Measurements from ENCODE around the gene GAS7.
"Not testable (repeated sequence)": the region's sequence is repeated elsewhere in the genome, so short reads cannot be mapped to it uniquely, and the experiment has no call there.

The GAS7 gene

GRCh38 chr17:10018461-10018891 lies 179.9 kb downstream of the GAS7 start:
- no peak for DNase-seq (ENCODE audit: low read depth)
- no peak overlapping the region for H3K4me3 ChIP-seq (ENCODE audit: low read length)
- TF ChIP-seq, protein P1, sequence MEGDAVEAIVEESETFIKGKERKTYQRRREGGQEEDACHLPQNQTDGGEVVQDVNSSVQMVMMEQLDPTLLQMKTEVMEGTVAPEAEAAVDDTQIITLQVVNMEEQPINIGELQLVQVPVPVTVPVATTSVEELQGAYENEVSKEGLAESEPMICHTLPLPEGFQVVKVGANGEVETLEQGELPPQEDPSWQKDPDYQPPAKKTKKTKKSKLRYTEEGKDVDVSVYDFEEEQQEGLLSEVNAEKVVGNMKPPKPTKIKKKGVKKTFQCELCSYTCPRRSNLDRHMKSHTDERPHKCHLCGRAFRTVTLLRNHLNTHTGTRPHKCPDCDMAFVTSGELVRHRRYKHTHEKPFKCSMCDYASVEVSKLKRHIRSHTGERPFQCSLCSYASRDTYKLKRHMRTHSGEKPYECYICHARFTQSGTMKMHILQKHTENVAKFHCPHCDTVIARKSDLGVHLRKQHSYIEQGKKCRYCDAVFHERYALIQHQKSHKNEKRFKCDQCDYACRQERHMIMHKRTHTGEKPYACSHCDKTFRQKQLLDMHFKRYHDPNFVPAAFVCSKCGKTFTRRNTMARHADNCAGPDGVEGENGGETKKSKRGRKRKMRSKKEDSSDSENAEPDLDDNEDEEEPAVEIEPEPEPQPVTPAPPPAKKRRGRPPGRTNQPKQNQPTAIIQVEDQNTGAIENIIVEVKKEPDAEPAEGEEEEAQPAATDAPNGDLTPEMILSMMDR (conservative IDR thresholded peaks at IDR 0.05; ENCODE audit: low read length): no peak

DNA sequence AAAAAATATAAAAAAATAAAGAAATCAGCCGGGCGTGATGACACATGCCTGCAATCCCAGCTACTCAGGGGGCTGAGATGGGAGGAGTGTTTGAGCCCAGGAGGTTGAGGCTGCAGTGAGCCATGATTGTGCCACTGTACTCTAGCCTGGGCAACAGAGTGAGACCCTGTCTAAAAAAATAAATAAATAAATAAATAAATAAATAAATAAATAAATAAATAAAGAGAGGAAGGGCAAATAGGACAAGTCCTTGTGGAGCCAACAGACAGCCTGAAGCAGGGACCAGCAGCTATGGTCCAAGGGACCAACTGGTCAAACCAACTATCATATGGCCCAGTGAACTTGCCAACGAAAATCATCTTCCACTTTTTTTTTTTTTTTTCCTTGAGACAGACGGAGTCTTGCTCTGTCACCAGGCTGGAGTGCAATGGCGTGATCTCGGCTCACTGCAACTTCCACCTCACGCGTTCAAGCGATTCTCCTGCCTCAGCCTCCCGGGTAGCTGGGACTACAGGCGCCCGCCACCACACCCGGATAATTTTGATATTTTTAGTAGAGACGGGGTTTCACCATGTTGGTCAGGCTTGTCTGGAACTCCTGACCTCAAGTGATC lies 181.3 kb downstream of the GAS7 start:
- DNase-seq (ENCODE audit: low read depth); H3K4me3 ChIP-seq (ENCODE audit: low read length): not testable (repeated sequence)

DNA sequence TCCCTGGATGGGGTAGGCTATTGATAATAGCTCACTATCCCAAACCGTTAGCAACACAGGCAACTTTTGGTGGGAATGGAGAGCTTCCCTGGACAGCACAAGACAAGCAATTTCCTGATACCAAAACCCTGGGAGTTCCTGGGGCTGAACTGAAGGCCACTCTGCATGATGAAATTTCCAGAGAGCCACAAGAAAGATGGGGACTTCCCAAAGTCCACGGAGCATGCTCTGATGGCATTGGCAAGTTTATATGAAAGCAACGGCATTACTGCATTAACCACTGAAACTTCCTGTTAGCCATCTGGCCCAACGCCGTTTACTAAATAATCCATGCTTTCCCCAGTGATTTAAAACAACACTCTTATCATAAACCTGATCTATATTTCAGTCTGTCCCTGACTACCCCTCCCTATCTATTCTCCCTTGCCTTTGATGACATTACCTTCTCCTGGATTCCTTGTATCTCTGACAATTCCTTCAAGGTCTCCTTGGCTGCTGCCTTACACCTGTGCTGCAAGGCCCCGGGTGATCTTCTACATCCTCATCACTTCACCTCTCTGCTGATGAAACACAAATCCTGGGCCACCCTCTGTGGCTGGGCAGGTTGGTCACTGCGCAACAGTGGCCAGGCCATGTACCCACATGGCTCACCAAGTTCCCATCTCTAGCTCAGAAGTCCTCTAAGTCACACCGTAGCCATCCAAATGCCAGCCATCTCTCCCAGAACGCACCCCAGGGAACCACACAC lies 184.9 kb downstream of the GAS7 start:
- peak; percentile 78 for DNase-seq (ENCODE audit: low read depth)
- H3K4me3 ChIP-seq (ENCODE audit: low read length): no peak overlapping the region
- TF ChIP-seq, protein P1 (conservative IDR thresholded peaks at IDR 0.05; ENCODE audit: low read length): no peak

- DNase-seq (ENCODE audit: low read depth): no peak
- no peak overlapping the region for H3K4me3 ChIP-seq (ENCODE audit: low read length)
- TF ChIP-seq, protein P1 (conservative IDR thresholded peaks at IDR 0.05; ENCODE audit: low read length): no peak
Measured at GRCh38 chr17:10010752-10011151, 187.7 kb downstream of the GAS7 start.

DNA sequence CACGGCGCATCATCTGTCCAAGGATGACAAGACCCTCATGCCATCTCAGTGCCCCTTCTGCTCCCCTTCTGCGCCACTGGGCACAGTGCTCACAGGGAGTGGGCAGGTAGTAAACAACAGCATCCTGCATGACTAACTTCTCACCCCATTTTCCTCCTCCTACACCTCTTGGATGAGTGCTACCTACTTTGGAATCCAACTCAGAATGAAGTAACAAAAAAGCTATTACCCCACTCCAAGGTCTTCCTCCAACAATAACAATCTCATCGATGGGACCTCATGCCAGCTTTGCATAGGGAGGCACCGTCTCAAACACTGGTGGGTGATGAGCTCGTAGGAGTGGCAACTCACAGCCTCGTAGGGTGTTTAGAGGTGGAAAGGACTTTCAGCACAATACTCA lies 194.7 kb downstream of the GAS7 start:
- no peak for DNase-seq (ENCODE audit: low read depth)
- TF ChIP-seq, protein P1 (conservative IDR thresholded peaks at IDR 0.05; ENCODE audit: low read length): no peak
- no peak overlapping the region for H3K4me3 ChIP-seq (ENCODE audit: low read length)

- H3K4me3 ChIP-seq (ENCODE audit: low read length); DNase-seq (ENCODE audit: low read depth): not testable (repeated sequence)
Measured at GRCh38 chr17:10002567-10003360, 195.6 kb downstream of the GAS7 start.

GRCh38 chr17:10001306-10001873 lies 197.0 kb downstream of the GAS7 start:
- TF ChIP-seq, protein P1 (conservative IDR thresholded peaks at IDR 0.05; ENCODE audit: low read length): no peak
- H3K4me3 ChIP-seq (ENCODE audit: low read length): no peak overlapping the region
- peak; percentile 21 for DNase-seq (ENCODE audit: low read depth)

Data from AG10803 (cell line).